ENCODE results near the gene SELENBP1.

Gene SELENBP1

DNA sequence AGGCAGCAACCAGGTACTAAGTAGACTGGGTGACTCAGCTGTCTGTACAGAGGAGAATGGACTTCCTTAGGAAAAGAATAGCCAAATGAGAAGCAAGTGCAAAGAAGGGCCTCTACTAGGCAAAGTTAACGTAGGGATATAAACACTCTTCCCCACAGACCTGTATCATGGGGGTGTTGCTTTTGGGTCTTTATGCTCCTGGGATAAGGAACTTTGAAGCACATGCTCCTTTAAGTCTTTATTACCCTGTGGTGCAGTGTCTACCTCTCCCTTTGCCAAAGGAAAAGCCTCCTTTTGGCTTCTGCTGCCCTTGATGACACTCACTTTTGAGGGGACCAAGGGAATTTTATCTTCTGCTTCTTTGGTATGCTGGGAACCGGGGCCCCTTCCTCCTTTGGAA, 30.5 kb downstream of the SELENBP1 start:
- no peak for DNase-seq

DNA sequence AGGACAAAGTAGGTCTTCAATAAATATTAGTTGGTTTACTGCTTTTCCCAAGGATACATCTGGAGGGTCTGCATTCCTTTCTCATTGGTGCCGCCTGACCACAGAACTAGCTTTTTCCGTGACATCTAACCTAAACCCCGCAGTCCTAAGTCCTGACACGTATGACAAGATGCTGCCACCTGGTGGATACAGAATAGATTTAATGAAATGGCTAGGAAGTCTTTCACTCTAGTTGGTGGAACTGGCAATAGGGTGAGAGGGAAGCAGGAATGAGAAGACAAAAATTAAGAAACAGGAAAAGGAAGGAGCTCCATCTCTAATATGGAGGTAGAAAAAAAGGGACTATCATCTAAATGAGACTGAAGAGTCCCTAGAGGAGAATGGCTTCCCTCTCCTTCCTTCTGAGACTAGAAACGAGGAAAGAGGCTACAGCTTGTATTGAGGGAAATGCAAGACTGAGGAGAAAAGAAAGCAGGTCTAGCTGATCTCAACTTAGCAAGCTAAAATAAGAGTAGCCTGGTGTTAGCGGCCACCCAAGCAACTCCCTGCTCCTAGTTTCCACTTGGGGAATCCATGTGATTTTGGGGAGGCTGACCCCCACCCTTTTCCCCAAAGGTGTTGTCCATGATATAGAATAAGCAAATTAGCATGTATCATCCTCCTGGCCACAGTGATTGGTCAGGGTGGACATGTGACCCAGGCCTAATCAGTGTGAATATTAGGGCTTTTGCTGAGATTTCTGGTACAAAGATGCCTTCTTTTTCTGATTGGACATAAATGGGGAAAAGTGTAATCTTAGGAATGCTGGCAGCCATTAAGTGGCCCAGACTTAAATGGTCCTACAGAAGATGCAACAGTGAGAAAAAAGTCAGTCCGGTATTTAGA, 31.4 kb downstream of the SELENBP1 start:
- DNase-seq = peak; percentile 59 to 79

DNA sequence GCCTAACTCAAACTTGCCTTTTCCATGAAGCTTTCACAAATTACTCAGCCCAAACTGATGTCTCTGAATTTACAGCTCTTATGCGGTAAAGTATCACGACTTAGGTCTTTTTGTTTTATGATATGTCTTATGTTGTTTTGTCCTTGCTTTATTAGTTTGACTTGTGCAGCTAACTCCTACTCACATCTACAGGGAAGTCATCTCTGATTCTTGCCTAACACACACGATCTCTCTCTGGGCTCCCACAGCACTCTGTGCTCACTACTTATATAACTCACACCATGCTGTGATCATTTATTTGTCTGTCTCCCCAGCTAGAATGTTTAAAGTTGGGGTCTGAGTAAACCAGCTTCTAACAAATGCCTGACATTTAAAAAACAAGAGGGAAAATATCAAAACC, 35.9 kb downstream of the SELENBP1 start:
- no peak for DNase-seq

DNA sequence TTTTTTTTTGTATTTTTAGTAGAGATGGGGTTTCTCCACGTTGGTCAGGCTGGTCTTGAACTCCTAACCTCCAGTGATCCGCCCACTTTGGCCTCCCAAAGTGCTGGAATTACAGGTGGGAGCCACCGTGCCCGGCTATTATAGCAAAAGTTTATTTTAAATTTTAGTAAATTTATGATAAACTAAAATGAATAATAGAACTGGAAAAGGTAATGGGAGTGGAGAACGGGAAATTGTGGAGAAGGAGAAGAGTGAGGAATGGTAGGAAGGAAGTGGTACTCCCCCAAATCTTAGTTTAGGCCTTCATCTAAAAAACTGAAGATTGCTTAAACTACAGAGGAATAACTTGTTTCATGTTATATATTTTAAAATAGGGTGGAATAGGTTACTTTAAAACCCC, 37.7 kb downstream of the SELENBP1 start:
- DNase-seq = no peak

DNA sequence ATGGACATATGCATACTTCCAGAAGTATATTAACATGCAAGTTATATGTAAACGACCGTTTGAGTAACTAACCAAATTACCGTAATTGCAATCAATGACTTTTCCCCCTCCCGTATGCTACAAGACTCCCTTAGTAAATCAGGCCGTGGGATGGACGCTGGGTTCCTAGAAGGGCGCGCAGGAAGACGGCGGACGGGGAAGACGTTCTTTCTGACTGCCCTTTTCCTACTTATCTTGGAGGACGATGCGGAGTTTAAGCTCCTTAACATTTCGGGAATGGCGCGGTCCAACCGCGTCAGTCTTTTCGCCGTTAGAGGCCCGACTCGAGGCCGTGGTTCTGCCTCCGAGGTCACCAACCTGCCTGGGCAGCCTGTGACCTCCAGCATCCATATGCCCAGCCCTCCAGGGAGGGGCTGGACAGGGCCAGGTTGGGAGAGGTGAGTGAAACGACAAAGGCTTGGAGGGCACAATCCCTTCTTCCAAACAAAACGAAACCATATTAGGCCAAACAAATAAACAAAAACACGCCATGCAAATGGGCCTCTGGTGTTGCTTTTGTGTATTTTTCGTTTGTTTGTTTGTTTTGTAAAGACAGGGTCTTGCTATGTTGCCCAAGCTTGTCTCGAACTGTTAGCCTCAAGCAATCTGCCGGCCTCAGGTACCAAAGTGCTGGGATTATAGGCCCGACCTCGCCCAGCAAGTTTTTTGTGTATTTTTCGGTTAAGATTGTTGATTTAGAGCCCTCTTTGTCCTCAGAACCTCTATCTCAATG, 44.4 kb downstream of the SELENBP1 start:
- no peak for DNase-seq

DNA sequence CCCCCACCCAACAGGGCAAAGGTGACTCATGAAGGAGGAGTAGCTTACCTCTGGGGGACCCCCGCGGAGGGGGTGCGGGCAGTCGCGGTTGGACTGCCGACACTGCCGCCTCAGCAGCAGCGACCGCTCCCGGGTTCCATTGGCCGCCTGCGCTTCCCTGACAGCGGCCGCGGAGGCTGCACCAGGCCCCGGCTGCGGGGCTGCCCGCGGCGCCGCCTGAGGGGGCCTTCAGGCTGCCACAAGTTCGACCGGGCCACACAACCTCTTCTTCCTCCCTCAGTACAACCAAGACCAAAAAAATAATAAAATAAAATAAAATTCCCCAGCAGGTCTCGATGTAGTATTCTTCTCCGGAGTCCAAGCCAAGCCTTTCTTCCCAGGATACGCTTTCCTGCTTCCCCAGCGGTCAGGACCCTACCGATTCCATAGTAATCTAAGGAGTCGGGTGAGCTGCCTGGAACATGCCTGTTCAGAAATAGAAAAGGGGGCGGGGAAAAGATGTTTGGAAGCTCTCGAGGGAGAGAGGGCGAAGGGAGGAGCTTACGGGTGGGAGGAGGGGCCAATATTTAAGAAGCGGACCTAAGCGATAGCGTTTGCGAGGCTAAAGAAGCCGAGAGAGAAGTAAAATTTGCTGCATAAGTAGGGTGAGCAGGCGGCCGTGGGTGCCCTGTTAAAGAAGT, 45.1 kb downstream of the SELENBP1 start, which contains the start of gene PI4KB:
Gene PI4KB, minus strand, starts transcription at position 194 of the 680 bp plus-strand sequence. CDS start 10,935 bp downstream, outside the sequence.
- peak; percentile 93 to 97 for DNase-seq

DNA sequence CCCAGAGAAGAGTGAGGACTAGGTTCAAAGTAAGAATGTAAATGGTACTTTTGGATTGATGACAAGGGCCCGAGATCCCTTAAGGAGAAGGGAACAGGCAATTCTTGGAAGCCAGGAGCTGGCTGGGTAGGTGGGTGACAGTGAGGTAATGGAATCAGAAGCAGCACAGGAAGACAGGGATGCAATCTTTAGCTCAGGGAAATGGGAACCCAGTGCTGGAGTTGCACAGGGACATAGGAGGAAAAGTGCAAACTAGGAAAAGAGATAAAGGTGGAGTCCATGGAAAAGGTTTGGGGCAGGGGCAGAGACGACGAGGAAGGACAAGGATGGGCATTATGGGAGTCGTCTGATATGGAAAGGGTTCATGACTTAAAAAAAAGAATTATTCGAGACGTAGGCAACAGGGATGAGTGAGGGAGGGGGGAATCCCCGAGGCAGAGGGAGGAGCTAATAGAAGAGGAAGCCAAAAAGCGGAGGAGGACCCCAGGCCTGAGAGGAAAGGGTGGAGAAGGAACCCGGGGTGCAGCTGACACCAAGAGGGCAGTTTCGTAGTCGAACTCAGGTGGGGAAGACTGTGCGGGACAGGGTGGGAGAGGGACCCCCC, 45.8 kb downstream of the SELENBP1 start:
- DNase-seq = peak; percentile 75 to 76

DNA sequence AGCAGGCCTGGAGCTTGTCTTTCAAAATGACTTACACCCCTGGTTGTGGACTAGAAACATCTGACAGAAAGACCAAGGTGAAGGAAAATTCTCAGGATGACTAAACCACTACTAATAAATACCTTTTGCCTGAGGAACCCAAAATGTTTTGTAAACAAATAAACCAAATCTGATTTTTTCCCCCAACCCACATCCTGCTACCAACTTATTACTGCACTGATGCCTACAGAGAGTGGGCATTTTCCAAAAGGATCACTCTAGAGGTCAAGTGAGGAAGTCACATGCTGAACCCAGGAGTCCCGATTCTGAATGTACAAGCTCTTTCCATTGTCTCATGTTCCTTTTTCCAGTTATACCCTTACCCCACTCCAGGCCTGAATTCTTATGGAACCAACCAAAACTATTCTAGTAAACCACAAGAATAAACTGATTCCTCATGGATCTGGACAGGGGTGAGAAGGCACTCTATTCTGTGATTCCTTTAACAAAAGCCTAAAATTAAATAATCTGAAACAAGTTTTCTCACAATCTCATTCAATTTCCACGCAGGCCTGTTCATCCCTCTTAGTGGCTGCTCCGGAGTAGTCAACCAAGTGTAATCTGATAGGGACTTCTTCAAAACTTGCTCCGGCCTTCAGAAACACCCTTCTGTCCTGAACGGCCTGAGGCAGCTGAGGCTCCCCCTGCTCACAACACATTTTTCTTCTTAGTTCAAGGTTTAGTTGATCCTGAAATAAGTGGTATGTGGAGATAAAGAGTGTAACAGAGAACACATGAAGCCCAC, 46.7 kb downstream of the SELENBP1 start:
- DNase-seq = no peak

DNA sequence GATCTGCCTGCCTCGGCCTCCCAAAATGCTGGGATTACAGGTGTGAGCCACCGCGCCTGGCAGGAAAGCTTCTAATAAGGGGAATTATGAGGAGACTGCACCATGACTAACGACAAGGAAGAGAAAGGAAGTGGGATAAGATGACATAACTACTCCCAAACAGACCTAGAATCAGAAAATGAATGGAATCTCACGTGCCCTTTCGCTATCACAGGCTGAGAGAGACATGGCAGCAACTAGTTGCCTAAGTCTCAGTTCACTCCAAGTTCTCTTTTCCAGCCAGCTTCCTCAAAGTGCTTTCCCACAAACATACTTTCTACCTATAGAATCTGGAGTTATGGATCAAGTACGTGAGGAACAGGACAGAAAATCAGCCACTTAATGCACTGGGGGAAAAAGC, 47.3 kb downstream of the SELENBP1 start:
- DNase-seq = no peak

DNA sequence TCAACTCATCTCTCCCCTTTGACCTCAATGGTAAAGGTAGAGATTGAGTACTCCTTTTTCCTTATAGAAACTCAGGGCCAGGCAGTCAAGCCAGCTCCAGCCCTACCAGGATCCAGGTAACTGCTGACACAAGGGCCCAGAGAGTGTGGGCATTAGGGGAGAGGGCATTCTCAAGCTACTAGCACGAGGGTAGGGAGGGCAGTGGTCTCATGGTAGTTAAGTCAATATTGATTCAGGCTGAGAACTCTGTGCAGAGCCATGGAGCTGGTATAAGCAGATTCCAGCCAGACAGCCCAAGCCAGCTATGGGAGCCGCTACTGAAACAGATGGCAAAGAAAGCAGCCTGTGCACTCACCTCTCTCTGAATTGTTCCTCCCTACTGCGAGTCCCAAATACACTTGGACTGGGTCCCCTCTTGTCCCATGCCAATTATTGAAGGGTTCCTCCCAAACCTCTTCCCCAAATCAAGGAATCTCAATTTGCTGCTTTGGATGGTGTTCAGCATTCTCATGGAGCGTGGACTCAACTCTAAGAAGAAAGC, 48.0 kb downstream of the SELENBP1 start:
- no peak for DNase-seq

DNA sequence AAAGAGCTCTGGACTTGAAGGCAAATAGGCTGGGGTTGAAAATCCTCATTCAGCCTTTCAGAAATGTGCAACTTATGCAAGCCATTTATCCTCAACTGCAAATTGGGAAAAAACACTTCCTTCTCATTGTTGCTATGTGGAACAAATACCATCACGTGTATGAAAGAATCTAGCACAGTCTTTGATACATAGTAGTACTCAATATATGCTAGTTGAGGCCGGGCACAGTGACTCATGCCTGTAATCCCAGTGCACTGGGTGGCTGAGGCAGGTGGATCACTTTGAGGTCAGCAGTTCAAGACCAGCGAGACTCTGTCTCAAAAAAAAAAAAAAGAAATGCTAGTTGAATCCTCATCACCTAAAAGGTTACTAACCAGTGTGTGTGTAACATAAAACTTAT, 53.5 kb downstream of the SELENBP1 start:
- no peak for DNase-seq

DNA sequence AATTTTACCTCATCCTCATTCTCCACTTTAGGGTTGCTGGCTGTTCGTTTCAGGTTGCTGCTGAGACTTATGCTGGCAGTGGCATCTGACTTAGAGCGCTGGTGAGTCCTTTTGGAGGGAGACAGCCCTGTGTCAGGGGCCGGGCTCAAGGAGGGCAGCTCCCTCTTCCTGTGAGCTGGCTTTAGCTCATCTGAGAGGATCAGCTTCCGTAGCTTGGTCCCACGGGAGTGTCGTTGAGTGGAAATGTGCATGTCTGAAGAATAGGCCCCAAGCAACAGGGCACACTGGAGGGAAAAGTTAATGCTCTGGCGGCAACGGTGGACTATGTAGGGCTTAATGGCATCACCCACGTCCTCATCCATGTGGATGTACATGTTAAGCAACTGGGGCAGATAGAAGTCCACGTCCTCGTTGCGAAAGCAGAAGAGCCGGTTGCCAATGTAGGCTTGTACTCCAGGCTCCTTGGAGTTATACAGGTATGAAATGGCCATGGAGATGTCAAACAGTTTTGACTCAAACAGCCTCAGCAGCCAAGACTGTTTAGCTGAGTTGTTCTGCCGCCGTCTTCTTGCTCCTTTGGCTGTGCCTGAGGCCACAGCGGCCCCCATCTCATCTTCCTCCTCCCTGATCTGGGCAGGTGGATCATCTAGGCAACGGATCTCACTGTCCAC, 56.8 kb downstream of the SELENBP1 start:
- DNase-seq = no peak

Data from CD4-positive, alpha-beta T cell treated with Interleukin-1 beta for 1 hour (primary cell).